KG1 (cell line): ENCODE data around the gene GJC1.
A peak's percentile ranks its signal among the peaks of the same experiment; 100 is the strongest.

Source experiments
- DNase-seq: peaks from one replicate; lab custom pipeline; 2025; lab: John Stamatoyannopoulos, UW

GJC1 gene

GRCh38 chr17:44801880-44802279 is 28.2 kb downstream of the GJC1 start:
- no peak for DNase-seq

- DNase-seq = no peak
Measured at GRCh38 chr17:44798356-44798755, 31.7 kb downstream of the GJC1 start.

- no peak for DNase-seq
Measured at GRCh38 chr17:44797802-44798201, 32.3 kb downstream of the GJC1 start.

- no peak for DNase-seq
Measured at GRCh38 chr17:44796731-44797130, 33.4 kb downstream of the GJC1 start.

- no peak for DNase-seq
Measured at GRCh38 chr17:44795928-44796327, 34.2 kb downstream of the GJC1 start.

- DNase-seq = no peak
Measured at GRCh38 chr17:44795421-44795820, 34.7 kb downstream of the GJC1 start.

GRCh38 chr17:44794851-44795413 is 35.2 kb downstream of the GJC1 start:
- peak; percentile 11 for DNase-seq

- DNase-seq = no peak
Measured at GRCh38 chr17:44793885-44794842, 35.9 kb downstream of the GJC1 start.

- no peak for DNase-seq
Measured at GRCh38 chr17:44792276-44792675, 37.8 kb downstream of the GJC1 start.

- no peak for DNase-seq
Measured at GRCh38 chr17:44788139-44788538, 41.9 kb downstream of the GJC1 start.

GRCh38 chr17:44787271-44787940 is 42.7 kb downstream of the GJC1 start:
- DNase-seq = no peak

- no peak for DNase-seq
Measured at GRCh38 chr17:44786551-44787081, 43.5 kb downstream of the GJC1 start.

- DNase-seq = no peak
Measured at GRCh38 chr17:44785921-44786320, 44.2 kb downstream of the GJC1 start.

GRCh38 chr17:44782326-44782850 is 47.7 kb downstream of the GJC1 start:
- DNase-seq = no peak

GRCh38 chr17:44781551-44782325 is 48.3 kb downstream of the GJC1 start:
- no peak for DNase-seq

GRCh38 chr17:44780845-44781480 is 49.1 kb downstream of the GJC1 start:
- DNase-seq = no peak

- DNase-seq = no peak
Measured at GRCh38 chr17:44780161-44780560, 49.9 kb downstream of the GJC1 start.

GRCh38 chr17:44779211-44780025 is 50.7 kb downstream of the GJC1 start:
- peak; percentile 77 for DNase-seq

GRCh38 chr17:44778656-44779210 is 51.4 kb downstream of the GJC1 start:
- DNase-seq = no peak
